ENCODE measurements around the gene NRAP.

NRAP gene

GRCh38 chr10:113646336-113647201 lies 17.3 kb downstream of the NRAP start:
- DNase-seq (ENCODE audit: extremely low read depth, insufficient read length) = no peak
- Histone ChIP-seq H3K36me3 (ENCODE audit: control insufficient read depth, insufficient read depth, low read length) (no peaks in the 10 kb centered on the region), H3K27me3 (replicated peaks; ENCODE audit: control insufficient read depth, insufficient read depth, low read length) (no peaks in the 10 kb centered on the region), H3K4me3 (replicated peaks; ENCODE audit: low read depth, low read length) (no peak overlapping the region)
- TF ChIP-seq, protein P1, sequence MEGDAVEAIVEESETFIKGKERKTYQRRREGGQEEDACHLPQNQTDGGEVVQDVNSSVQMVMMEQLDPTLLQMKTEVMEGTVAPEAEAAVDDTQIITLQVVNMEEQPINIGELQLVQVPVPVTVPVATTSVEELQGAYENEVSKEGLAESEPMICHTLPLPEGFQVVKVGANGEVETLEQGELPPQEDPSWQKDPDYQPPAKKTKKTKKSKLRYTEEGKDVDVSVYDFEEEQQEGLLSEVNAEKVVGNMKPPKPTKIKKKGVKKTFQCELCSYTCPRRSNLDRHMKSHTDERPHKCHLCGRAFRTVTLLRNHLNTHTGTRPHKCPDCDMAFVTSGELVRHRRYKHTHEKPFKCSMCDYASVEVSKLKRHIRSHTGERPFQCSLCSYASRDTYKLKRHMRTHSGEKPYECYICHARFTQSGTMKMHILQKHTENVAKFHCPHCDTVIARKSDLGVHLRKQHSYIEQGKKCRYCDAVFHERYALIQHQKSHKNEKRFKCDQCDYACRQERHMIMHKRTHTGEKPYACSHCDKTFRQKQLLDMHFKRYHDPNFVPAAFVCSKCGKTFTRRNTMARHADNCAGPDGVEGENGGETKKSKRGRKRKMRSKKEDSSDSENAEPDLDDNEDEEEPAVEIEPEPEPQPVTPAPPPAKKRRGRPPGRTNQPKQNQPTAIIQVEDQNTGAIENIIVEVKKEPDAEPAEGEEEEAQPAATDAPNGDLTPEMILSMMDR (IDR thresholded peaks at IDR 0.05; ENCODE audit: insufficient read depth, low read length, poor library complexity, severe bottlenecking) = no peak

- DNase-seq (ENCODE audit: extremely low read depth, insufficient read length) = no peak
- Histone ChIP-seq H3K4me3 (replicated peaks; ENCODE audit: low read depth, low read length) (no peak overlapping the region), H3K36me3 (ENCODE audit: control insufficient read depth, insufficient read depth, low read length) (no peaks in the 10 kb centered on the region), H3K27me3 (replicated peaks; ENCODE audit: control insufficient read depth, insufficient read depth, low read length) (no peaks in the 10 kb centered on the region)
- TF ChIP-seq, protein P1 (IDR thresholded peaks at IDR 0.05; ENCODE audit: insufficient read depth, low read length, poor library complexity, severe bottlenecking) = no peak
Observed at GRCh38 chr10:113644185-113645120, 19.4 kb downstream of the NRAP start.

DNA sequence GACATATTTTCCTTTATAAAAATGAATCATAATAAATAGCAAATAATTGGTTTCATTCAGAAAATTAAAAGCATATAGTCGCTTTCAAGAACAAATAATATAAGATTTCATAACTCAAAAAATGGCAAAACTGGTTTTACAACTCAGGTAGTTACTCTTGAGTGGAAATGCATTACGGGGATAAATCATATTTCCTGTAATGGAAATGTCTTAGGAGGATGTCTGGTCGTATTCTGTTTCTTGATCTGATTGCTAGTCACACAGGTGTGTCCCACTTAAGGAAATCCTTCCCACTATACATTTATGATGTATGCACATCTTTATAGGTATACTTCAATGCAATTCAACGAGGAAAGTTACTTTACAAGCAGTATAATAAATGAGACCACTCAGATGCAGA lies 20.7 kb downstream of the NRAP start:
- Histone ChIP-seq H3K27me3 (replicated peaks; ENCODE audit: control insufficient read depth, insufficient read depth, low read length) (no peaks in the 10 kb centered on the region), H3K4me3 (replicated peaks; ENCODE audit: low read depth, low read length) (no peak overlapping the region), H3K36me3 (ENCODE audit: control insufficient read depth, insufficient read depth, low read length) (no peaks in the 10 kb centered on the region)
- no peak for DNase-seq (ENCODE audit: extremely low read depth, insufficient read length)
- TF ChIP-seq, protein P1 (IDR thresholded peaks at IDR 0.05; ENCODE audit: insufficient read depth, low read length, poor library complexity, severe bottlenecking) = no peak

DNA sequence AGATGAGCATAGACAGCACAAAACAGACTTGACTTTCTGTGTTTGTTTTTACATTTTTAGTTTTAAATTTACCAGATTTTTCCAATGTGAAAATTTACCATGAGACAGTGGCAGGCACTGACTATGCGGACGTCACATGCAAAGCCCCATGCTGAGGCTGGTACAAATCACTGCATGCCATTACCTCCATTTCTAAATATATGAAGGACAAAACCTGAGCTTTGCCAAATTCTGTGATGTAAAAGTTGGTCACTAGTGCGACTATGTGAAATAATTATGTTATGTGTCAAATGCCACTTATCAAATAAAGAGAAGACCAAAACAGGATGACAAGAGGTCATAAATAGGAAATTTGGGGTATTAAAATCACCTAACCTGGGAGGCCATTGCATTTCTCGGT lies 22.1 kb downstream of the NRAP start:
- TF ChIP-seq, protein P1 (IDR thresholded peaks at IDR 0.05; ENCODE audit: insufficient read depth, low read length, poor library complexity, severe bottlenecking) = no peak
- Histone ChIP-seq H3K4me3 (replicated peaks; ENCODE audit: low read depth, low read length) (no peak overlapping the region), H3K27me3 (replicated peaks; ENCODE audit: control insufficient read depth, insufficient read depth, low read length) (no peaks in the 10 kb centered on the region), H3K36me3 (ENCODE audit: control insufficient read depth, insufficient read depth, low read length) (no peaks in the 10 kb centered on the region)
- no peak for DNase-seq (ENCODE audit: extremely low read depth, insufficient read length)

DNA sequence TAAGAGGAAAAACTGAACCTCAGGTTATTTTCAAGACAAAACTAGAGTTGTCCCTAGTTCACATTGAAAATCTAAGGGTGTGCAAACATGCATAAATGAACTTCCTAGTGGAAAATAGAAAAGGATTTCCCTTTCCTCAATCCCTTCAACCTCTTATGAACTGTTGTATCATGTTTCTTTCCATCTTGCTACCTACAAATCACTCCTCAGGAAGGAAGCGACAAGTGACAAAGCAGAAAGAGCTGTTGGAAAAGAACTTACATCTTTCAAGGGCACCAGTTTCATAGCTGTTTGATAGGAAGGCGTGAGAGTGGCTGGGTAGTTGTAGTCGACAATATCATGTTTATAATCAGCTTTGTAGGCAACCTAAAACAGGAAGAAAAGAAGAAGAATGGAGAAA lies 23.9 kb downstream of the NRAP start:
- Histone ChIP-seq H3K4me3 (replicated peaks; ENCODE audit: low read depth, low read length) (no peak overlapping the region), H3K36me3 (ENCODE audit: control insufficient read depth, insufficient read depth, low read length) (no peaks in the 10 kb centered on the region), H3K27me3 (replicated peaks; ENCODE audit: control insufficient read depth, insufficient read depth, low read length) (no peaks in the 10 kb centered on the region)
- TF ChIP-seq, protein P1 (IDR thresholded peaks at IDR 0.05; ENCODE audit: insufficient read depth, low read length, poor library complexity, severe bottlenecking) = no peak
- no peak for DNase-seq (ENCODE audit: extremely low read depth, insufficient read length)
